ENCODE measurements around the gene TMEM132C. TPM values are rescaled to one million over a fixed set of nuclear protein-coding genes. Genes with fewer than 3 reads are reported as not detected.

Gene TMEM132C
- total and polyA plus RNA-seq, 3 donors from 2014 or later, result 2.9 to 5.5 (median 3.3) TPM

Small RNA genes within 50 kb of the gene (microRNA-seq; reads per million reads assigned to microRNA genes)
- gene MIR3612 (ENCODE audit: borderline number of aligned reads in 2 of 2, borderline replicate concordance in 1 of 2), result 0 to 2.1 reads per million in 2 donors
- 0 reads per million in 2 donors for gene MIR4419B (ENCODE audit: borderline number of aligned reads in 2 of 2, borderline replicate concordance in 1 of 2)

Small RNA genes within 50 kb of the gene (small RNA-seq; reads per million reads assigned to genes)
- gene MIR3612 (0 reads per million in 2 donors), gene MIR4419B (0 reads per million in 2 donors)
